HG03139 (cell line): ENCODE measurements around the gene CA5A.
"Not testable (repeated sequence)": the region's sequence is repeated elsewhere in the genome, so short reads cannot be mapped to it uniquely, and the experiment has no call there.

Experiments
- ATAC-seq: cut with Tn5 transposase; IDR thresholded peaks from one replicate; pipeline ENCODE4 v1.9.1; 2021; ENCODE audit not compliant: unreplicated experiment

CA5A gene

DNA sequence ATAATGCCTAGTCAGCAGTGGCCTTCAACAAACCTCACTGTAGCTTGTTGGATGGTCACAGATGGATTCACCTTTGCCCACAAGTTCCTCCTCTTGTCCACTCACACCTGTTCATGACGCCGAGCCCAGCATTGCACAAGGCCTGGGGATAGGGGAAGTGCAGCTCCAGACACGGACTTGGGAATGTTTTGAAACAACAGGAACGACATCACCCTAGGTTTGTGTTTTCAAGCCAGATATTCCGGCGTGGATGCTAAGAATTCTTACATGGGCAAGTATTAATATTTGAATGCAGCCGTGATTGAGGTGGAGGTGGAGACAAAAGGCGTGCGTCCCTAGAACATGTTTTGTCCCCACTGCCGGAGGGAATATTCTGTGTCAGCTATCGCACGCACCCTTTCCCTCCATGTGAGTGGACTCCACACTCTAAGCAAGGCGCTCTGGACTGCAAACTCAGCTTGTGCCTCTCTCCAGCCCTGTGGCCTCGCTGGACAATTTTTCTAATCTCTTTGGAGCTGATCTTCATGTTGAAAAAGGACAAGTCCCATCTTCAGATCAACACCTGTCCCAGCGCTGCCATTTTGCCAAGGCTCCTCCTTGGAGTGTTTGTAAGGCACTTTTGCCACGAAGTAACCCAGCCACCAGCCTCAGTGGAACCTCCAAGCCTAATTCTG lies 12.9 kb upstream of the CA5A start:
- ATAC-seq: no peak

DNA sequence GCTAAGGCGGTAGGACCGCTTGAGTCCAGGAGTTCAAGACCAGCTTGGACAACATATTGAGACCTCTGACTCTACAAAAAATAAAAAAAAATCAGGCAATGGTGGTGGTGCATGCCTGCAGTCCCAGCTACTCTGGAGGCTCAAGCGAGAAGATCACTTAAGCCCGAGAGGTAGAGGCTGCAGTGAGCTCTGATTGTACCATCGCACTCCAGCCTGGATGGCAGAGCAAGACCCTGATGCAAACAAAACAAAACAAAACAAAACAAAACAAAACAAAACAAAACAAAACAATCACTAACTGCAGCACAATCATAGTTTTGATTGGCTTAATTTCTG lies 12.4 kb upstream of the CA5A start:
- no peak for ATAC-seq

DNA sequence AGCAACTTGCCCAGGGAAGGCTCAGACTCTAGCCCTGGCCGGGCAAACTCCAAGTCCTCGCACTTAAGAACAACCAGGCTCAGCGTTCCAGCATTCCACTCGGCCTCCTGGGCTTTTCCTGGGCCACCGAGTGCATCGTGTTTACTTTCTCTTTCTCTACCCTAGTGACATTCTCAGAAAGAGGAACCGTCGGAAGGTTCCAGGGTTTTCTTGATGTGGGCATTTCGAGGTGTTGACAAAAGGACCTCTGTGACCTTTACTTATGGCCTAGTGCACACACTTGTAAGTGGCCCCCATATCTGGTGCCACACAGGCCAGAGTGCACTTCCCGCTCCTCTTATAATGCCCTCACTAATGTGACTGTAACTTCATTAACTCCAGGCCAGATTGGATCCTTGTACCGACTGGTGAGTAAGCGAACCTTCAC lies 11.8 kb upstream of the CA5A start:
- ATAC-seq: no peak

DNA sequence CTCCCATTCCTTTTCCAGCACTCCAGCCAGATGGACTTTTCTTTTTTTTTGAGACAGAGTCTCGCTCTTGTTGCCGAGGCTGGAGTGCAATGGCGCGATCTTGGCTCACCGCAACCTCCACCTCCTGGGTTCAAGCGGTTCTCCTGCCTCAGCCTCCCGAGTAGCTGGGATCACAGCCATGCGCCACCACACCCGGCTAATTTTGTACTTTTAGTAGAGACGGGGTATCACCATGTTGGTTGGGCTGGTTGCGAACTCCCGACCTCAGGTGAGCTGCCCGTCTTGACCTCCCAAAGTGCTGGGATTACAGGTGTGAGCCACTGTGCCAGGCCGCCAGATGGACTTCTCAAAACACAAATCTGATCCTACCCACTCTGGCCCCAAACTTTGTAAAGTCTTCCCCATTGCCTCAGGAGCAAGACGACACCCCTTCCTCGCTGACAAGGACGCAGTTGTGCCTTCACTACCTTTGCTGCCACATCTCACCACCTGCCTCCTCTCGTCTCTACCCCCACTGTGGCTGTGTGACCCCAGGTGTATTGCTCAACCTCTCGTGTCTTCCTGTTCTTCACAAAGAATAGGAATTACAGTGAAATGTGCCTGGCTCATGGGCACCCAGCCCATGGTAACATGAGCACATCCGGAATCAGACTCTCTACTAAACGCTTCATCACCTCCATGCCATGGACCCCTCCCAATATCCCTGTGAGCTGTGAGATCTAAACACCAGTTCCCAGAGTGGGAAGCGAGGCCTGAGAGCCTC lies 11.2 kb upstream of the CA5A start:
- no peak for ATAC-seq

DNA sequence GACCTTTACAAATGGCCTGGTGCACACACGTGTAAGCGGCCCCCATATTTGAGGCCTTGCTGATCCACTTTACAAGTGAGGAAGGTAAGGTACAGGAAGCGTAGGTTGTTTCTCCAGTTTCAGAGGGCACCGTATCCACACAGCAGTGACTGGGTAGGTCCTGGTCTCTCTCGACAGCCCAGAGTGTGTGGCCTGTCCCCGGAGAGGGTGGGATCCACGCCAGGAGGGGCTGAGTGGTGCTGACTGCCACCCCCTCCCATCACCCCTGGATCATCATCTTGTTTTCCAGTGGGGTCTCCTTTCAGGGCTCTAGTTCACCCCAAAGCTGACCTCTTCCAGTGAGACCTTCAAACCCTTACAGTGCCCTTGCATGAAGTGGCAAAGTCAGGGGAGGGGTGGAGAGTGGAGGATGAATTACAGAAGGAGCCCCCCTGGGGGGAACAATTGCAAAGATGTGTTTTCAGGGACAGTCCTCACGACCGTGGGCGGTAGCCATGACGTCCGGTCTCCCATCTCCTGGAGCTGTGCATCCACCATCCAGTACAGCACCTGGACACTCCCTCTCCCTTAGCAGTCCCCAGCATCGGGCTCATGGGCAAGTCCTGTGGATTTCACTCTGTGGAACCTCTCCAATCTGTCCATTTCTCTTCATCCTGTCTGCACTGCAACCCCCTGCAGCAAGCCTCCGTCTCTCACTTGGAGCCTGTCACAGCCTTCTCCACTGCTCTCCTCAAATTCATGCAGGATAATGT lies 10.4 kb upstream of the CA5A start:
- ATAC-seq: no peak

DNA sequence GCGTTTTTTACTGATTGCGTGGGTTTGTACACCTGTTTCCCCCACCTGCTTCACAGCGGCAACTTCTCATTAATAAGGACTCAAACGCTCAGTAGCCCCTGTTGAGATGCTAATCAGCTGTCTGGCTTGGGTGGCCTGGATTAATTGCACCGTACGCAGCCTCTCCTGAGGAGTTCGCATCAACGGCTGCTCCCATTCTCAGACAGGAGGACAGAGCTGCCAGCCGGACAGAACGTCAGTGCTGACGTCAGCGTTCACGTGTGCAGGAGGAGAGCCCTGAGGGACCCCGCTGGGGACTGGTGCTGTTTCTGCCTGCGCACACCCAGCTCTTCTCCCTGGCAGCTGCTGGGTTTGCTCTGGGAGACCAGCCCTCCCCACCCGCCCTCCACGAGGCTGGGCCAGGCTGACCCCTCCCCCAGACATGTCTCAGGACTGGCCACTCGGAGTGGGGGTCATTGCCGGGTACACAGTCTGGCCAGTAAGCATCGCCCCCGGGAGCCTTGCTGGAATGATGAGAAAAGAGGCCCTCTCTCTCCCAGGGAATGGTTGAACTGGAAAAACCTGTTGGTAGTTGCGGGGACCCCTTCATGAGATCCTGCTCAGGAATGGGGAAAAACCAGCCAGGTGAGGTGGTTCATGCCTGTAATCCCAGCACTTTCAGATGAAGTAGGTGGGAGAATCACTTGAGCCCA lies 9.2 kb upstream of the CA5A start:
- no peak for ATAC-seq

DNA sequence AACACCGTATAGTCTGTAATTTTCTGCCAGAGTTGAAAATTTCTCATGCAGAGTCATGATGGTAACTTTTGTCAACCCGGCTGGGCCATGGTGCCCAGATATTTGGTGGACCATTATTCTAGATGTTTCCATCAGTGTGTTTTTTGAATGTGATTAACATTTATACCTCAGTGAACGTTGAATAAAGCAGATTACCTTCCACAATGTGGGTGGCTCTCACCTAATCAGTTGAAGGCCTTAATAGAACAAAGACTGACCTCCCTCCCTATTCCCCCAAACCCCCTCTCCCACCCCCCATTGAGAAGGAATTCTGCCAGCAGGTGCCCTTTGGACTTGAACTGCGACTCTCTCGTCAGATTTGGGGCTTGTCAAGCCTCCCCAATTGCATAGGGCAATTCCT lies 6.4 kb upstream of the CA5A start:
- ATAC-seq: no peak

DNA sequence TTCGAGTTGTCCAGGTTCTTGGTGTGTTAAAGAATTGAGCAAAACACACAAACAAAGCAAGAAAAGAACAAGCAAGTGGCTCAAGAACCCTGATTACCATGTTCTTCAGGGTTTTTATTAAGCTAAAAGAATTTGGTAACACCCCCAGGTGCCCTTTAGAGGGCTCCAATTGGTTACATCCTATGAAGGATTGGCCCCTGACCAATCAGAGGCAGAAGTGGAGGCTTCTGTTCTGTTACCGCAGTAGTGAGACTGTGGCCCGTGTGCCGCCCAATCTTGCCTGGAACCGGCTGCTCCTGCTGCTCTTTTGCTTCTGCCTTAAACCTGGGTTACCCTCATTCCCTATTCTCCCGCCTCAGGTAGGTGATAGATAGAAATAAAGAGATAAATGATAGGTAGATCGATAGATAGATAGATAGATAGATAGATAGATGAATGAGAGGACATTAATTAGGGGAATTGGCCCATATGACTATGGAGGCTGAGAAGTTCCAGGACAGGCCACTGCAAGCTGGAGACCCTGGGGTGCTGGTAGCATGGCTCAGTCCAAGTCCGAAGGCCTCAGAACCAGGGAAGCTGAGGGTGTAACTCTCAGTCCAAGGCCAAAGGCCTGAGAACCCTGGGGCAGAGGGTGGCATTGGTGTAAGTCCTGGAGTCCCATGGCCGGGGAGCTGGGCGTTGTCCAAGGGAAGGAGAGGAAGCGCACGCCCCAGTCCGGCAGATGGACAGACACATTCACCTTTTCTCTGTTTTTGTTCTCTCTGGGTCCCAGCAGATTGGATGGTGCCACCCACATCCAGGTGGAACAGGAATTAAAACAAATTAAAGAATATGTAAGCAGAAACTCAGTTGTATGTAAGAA lies 3.5 kb upstream of the CA5A start:
- no peak for ATAC-seq

DNA sequence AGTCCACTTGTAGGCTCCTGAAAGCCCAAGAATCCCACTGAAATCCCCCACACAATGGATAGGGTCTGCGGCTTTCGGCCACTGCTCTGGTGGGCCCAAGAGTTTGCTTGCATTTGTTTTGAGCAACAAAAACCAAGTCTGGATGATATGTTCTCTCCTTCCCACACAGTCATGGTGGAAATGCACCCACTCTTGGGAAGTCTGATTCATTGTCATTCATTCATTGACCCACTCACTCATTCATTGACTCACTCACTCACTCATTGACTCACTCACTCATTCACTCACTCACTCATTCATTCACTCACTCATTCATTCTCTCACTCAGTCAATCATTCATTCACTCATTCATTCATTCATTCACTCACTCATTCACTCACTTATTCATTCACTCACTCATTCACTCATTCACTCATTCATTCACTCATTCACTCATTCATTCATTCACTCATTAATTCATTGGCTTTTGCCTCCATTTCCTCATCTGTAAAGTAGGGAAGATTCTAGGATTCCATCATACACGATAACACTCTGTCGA lies 2.2 kb upstream of the CA5A start:
- ATAC-seq: no peak

DNA sequence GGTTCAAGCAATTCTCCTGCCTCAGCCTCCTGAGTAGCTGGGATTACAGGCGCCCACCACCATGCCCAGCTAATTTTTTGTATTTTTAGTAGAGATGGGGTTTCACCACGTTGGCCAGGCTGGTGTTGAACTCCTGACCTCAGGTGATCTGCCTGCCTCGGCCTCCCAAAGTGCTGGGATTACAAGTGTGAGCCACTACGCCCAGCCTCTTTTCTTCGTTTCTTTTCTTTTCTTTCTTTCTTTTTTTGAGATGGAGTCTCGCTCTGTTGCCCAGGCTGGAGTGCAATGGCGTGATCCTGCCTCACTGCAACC lies 858 bp upstream of the CA5A start:
- ATAC-seq: not testable (repeated sequence)

DNA sequence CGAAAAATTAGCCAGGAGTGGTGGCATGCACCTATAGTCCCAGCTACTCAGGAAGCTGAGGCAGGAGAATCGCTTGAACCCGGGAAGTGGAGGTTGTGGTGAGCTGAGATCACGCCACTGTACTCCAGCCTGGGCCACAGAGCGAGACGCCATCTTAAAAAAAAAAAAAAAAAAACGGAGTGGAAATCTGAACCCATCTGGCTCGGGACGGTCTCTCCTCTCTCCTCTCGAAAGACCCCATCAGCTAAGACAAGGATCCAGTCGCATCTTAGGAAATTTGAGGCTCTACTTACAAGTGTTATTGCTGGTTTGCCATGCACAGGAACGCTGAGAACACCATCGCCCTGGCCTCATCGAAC lies 334 bp downstream of the CA5A start:
- not testable (repeated sequence) for ATAC-seq

DNA sequence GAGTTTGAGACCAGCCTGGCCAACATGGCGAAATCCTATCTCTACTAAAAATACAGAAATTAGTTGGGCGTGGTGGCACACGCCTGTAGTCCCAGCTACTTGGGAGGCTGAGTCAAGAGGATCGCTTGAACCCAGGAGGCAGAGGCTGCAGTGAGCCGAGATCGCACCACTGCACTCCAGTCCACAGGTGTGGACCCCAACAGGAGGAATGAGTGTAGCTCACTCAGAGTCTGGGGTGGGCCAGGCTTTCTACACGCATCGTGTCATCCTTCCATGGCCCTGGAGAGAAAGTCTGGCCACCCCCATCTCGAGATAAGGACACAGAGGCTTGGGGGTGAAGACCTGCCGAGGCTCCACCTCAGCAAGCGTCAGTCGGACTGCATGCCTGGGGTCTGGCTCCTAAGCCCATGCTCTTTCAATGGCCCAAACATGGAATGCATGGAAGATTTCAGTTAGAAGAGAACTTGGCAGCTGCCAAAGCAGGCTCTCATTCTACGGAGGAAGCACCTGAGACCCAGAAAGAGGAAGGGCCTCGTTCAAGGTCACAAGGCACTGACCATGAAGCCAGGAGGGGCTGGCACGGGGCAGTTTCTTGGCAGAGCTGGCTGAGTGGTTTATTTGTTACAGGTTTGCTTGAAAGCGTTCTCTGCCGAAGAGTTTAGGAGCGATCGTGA lies 1.4 kb downstream of the CA5A start:
- not testable (repeated sequence) for ATAC-seq

DNA sequence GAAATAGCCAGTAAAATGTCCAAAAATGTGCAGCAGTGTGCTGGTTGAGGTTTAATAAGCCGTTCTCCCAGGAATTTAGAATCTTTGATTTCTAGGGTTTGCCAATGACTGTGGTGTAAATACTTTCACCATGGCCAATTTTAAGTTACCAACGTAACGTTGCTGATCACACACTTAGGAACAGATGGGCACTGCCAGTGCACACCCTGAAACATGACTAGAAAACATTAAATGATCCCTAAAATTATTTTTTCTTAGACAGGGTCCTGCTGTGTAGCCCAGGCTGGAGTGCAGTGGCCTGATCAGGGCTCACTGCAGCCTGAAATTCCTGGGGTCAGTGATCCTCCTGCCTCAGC lies 3.2 kb downstream of the CA5A start:
- no peak for ATAC-seq

DNA sequence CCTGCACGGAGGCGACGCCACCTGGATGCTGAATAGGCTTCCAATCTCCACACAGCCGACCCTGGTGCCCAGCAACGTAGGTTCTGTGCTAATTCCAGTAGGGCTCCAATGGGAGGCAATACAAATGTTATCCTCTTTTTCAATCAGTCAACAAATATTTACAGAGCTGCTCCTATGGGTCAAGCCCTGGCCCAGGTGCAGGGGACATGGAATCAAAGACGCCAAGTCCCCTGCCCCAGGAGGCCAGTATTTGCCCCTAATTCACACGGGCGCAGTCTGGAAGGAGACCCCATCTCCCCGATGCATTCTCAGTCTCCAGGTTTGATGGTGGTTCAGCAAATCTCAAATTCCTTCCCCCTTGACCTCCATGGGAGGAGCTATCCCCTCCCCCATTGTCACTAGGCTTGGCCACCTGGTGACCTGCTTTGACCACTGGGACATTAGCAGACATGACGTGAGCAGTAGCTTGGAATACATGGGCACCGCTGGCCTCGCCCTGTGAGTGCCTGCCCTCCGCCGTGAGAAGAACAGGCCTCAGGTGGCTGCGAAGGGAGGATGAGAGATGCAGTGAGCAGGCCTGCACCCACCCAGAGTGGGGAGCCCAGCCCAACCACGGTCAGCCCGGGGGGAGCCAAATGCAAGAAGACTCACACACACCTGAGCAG lies 3.7 kb downstream of the CA5A start:
- ATAC-seq: not testable (repeated sequence)

DNA sequence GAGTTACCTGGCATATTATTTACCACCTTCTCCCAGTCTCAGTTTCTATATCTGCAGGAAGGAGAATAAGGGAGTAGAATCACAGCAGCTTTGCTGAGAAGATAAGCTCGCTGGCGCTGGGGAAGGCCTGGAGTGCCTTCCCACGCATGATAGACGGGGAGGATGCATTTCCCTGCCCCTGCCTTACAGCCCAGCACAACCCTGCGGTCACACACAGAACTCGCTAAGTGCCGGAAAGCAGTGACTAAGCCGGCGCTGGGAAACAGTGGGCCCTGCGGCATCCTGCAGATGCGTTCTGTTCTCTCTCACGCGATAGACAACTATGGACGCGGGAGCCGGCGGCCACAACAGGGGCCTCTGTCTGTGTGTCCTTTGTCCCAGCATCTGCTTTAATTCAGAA lies 4.8 kb downstream of the CA5A start:
- no peak for ATAC-seq

DNA sequence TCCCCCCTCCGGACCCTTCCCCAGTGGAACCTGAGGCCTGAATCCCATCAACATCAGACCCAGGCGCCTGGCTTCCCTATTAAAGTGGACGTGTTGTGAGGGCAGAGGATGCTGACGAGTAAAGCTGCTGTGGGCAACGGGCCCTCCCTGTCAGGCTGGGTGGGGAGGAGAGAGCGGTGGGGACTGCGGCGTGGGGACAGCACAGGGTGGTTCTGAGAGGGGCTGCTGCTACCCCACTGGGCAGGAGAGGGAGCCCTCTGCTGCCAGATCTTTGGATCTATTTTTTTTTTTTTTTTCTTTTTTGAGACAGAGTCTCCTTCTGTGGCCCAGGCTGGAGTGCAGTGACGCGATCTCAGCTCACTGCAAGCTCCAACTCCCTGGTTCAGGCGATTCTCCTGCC lies 5.9 kb downstream of the CA5A start:
- ATAC-seq: no peak

DNA sequence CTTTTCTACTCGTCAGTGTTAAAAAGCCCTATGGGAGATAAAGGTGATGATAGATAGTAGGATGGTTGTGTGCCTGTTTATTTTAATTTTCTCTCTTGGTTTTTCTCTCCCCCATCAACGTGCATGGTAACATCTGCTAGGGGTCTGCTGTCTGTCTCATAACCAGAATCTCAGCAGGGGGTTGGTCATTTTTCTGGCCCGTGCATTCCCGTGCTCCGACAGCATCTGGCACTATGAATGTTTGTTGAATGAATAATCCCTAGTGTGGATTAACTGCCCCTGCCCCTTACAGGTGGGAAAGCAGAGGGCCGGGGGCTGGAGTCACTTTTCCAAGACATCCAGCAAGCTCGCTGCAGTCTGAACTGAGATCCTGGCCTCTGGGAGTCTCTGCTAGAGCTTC lies 6.3 kb downstream of the CA5A start:
- no peak for ATAC-seq

DNA sequence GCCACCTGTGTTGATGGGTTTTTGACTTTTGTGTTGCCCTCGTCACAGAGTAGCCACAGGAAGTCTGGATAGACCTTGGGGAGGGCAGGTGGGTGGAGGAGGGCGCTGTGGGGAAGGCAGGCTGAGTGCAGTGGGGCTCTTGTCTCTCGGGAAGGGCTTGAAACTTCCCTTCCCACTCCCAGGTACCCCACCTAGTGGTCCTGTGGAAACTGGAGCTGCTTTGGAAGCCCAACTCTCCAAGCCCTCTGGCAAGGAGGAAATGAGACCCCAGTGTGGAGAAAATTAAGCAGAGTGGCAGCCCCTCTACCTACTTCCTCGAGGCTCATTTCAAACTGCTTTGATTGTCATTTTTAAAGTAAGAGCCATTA lies 9.2 kb downstream of the CA5A start:
- ATAC-seq: no peak

DNA sequence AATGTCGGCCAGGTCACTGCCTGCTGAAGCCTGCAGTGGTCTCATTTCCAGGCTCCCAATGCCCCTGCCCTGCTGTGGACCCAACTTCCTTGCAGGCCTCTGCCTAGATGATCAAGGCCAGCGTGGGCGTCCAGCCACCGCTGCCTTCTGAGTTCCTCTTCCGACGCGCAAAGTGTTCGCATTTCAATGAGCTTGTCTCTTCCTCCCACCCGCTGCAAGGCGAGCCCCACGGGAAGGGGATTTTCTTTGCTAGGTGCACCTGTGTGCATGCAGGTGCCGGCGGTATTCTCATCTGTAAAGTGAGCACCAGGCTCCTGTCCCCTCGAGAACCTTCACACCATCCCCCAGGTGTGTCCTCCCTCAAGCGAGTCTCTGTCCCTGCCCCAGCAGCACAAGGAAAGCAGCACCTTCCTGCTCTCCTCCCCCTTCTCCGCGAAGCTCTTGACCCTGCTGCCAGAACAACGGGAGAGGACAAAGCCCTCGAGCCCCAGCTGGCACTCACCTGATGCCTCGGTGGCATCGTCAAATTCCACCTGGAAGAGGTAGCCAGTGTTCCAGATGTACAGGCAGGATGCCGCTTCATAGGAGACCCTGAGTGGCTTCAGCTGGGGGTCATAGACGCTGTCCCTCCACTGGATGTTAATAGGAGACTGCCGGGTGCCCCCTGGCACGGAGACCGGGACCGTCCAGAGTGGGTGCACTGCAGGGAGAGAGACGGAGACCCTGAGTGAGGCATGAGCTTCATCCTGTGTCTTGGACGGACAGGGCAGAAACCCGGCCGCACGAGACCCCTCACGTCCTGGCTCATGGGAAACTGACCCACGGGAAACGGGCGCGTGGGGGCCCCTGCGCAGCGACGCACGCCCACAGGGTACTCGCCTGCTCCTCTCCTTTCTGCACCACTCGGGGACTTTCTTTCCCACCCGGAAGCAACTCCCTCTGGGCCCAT lies 9.8 kb downstream of the CA5A start:
- ATAC-seq: no peak
